Neutrophil (primary cell): Measurements from ENCODE around the gene MUS81.
"Not testable (repeated sequence)": the region's sequence is repeated elsewhere in the genome, so short reads cannot be mapped to it uniquely, and the experiment has no call there.

ENCODE experiments used
- H3K27ac ChIP-seq: fragments of 200-600 bp; sonication (generic); 2 replicates; pipeline ENCODE4 v1.5.1; 2016; ENCODE audit warnings: mild to moderate bottlenecking, moderate library complexity
- H3K27me3 ChIP-seq: fragments of 200-600 bp; sonication (generic); 2 replicates; pipeline ENCODE4 v1.6.0; 2016; ENCODE audit warnings: mild to moderate bottlenecking
- H3K36me3 ChIP-seq: fragments of 200-600 bp; sonication (generic); 2 replicates; pipeline ENCODE4 v1.5.1; 2017
- H3K4me1 ChIP-seq, 2 experiments: fragments of 200-600 bp in 1 of 2; sonication (generic) in 1 of 2; 1 replicate in 1 of 2; 2 replicates in 1 of 2; pipeline versions ENCODE4 v1.5.1 to v1.6.1; 2013 to 2016; ENCODE audit warnings: low read depth in 1 of 2, low read length in 1 of 2, mild to moderate bottlenecking in 1 of 2, moderate library complexity in 1 of 2; ENCODE audit not compliant: control insufficient read depth in 1 of 2, insufficient read depth in 1 of 2
- H3K4me3 ChIP-seq, 2 experiments: fragments of 200-600 bp in 1 of 2; sonication (generic) in 1 of 2; 1 replicate in 1 of 2; 2 replicates in 1 of 2; pipeline ENCODE4 v1.5.1; 2013 to 2016; ENCODE audit warnings: low read depth in 1 of 2, low read length in 1 of 2, mild to moderate bottlenecking in 1 of 2, moderate library complexity in 1 of 2
- H3K9me3 ChIP-seq: fragments of 200-600 bp; sonication (generic); 2 replicates; pipeline ENCODE4 v1.5.1; 2016
- TF ChIP-seq, protein P1 (sequence below): fragments of 200-600 bp; sonication (generic); IDR thresholded peaks from 2 replicates; pipeline ENCODE4 v1.5.1; 2016; ENCODE audit warnings: antibody characterized with exemption

MUS81 gene

DNA sequence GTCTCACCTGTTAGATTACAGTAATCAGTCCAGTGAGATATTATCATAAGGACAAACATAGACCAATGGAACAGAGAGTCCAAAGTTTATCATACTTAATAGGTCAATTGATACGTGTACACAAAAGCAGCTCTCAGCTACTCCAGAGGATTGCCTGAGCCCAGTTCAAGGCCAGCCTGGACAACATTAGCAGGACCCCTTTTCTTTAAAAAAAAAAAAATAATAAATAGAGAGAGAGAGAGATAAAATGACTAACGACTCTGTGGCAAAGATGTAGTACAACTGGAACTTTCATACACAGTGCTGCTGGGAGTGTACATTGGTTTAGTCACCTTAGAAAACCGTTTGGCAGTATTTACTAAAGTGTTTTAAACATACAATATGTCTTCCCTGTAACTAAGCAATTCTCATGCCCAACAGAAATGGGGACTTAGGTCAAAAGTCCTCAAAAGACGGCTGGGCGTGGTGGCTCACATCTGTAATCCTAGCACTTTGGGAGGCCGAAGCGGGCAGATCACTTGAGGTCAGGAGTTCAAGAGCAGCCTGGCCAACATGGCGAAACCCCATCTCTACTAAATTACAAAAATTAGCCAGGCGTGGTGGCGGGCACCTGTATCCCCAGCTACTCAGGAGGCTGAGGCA is 15.9 kb upstream of the MUS81 start:
- no peak overlapping the region for H3K4me3 ChIP-seq
- TF ChIP-seq, protein P1, sequence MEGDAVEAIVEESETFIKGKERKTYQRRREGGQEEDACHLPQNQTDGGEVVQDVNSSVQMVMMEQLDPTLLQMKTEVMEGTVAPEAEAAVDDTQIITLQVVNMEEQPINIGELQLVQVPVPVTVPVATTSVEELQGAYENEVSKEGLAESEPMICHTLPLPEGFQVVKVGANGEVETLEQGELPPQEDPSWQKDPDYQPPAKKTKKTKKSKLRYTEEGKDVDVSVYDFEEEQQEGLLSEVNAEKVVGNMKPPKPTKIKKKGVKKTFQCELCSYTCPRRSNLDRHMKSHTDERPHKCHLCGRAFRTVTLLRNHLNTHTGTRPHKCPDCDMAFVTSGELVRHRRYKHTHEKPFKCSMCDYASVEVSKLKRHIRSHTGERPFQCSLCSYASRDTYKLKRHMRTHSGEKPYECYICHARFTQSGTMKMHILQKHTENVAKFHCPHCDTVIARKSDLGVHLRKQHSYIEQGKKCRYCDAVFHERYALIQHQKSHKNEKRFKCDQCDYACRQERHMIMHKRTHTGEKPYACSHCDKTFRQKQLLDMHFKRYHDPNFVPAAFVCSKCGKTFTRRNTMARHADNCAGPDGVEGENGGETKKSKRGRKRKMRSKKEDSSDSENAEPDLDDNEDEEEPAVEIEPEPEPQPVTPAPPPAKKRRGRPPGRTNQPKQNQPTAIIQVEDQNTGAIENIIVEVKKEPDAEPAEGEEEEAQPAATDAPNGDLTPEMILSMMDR: no peak
- H3K9me3 ChIP-seq: no peaks in the 10 kb centered on the region
- no peak overlapping the region for H3K27ac ChIP-seq
- no peaks in the 10 kb centered on the region for H3K4me1 ChIP-seq
- H3K36me3 ChIP-seq: no peaks in the 10 kb centered on the region
- no peaks in the 10 kb centered on the region for H3K27me3 ChIP-seq

DNA sequence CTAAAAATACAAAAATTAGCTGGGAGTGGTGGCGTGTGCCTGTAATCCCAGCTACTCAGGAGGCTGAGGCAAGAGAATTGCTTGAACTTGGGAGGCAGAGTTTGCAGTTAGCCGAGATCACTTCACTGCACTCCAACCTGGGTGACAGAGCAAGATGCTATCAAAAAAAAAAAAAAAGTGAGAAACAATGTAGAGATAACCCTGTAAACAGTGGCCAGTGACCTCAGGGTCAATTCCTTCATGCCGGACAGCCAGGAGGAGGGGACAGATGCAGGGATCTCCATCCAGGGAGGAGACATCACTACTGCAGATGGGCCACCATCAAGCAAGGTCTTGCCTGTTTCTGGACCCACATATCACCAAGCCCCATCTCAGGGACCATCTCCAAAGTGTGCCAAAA is 12.5 kb upstream of the MUS81 start:
- no peak overlapping the region for H3K27ac ChIP-seq
- H3K36me3 ChIP-seq: peaks cover 30% of the 10 kb centered on the region
- TF ChIP-seq, protein P1: no peak
- no peaks in the 10 kb centered on the region for H3K27me3 ChIP-seq
- H3K9me3 ChIP-seq: no peaks in the 10 kb centered on the region
- no peak overlapping the region for H3K4me3 ChIP-seq
- no peaks in the 10 kb centered on the region for H3K4me1 ChIP-seq

- H3K27ac ChIP-seq, H3K27me3 ChIP-seq, H3K4me1 ChIP-seq, H3K4me3 ChIP-seq, H3K9me3 ChIP-seq: not testable (repeated sequence)
- peaks cover 39% of the 10 kb centered on the region for H3K36me3 ChIP-seq
These were observed 11.5 kb upstream of the MUS81 start for GRCh38 chr11:65848693-65849092.

DNA sequence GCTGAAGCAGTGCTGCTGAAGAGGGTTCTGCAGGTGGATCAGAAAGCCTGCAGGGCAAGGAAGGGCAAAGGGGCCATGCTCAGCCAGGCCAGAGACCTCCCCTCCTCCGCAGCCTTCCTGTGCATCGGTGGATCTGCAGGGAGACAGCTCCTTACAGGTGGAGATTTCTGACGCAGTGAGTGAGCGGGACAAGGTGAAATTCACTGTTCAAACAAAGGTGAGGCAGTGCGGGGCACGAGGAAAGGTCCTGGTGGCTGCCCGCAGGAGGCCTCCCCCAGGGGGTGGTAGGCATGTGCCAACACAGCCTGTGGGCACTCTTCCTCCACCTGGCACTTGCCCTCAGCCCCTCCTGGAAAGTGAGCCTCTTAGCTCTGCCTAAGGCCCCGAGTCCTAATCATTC is 10.9 kb upstream of the MUS81 start:
- TF ChIP-seq, protein P1: no peak
- H3K27ac ChIP-seq: peak overlapping the region; percentile 10
- no peak overlapping the region for H3K4me3 ChIP-seq
- peaks cover 46% of the 10 kb centered on the region for H3K36me3 ChIP-seq
- H3K4me1 ChIP-seq: peaks cover 7 to 9% of the 10 kb centered on the region in 2 experiments
- H3K9me3 ChIP-seq: no peaks in the 10 kb centered on the region
- H3K27me3 ChIP-seq: no peaks in the 10 kb centered on the region

DNA sequence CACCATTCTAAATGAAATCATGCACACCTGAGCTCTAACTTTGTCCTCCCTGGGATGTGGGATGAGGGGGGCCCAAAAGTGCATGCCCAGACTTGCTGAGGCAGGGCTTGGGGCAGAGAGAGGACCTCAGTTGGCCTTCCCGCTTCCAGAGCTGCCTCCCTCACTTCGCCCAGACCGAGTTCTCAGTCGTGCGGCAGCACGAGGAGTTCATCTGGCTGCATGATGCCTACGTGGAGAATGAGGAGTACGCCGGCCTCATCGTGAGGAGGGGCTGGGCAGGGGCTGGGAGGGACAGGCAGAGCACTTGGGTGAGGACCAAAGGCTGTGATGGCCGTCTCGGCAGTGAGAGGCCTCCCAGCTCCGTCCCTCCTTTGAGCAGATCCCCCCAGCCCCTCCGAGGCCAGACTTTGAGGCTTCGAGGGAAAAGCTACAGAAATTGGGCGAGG is 10.4 kb upstream of the MUS81 start:
- Histone ChIP-seq H3K4me1 (peaks cover 9 to 13% of the 10 kb centered on the region in 2 experiments), H3K27ac (peak overlapping the region; percentile 10), H3K9me3 (no peaks in the 10 kb centered on the region), H3K4me3 (no peak overlapping the region), H3K36me3 (peaks cover 50% of the 10 kb centered on the region), H3K27me3 (no peaks in the 10 kb centered on the region)
- TF ChIP-seq, protein P1: no peak

GRCh38 chr11:65850217-65851082 is 9.8 kb upstream of the MUS81 start:
- Histone ChIP-seq H3K27me3 (no peaks in the 10 kb centered on the region), H3K36me3 (peaks cover 57% of the 10 kb centered on the region), H3K27ac (peak overlapping the region; percentile 49), H3K4me1 (peaks cover 15 to 20% of the 10 kb centered on the region in 2 experiments), H3K4me3 (no peak overlapping the region), H3K9me3 (no peaks in the 10 kb centered on the region)
- TF ChIP-seq, protein P1: no peak
